GM06990 (cell line): ENCODE measurements around the gene BEAN1.

Experiments
- DNase-seq: peaks from one replicate; pipeline ENCODE4 v3.0.0-alpha.2; 2011; ENCODE audit not compliant: insufficient read length; ENCODE audit errors: extremely low read depth
- H3K27me3 ChIP-seq: replicated peaks from 2 replicates; pipeline ENCODE4 v1.6.0; 2011; ENCODE audit warnings: low read length; ENCODE audit not compliant: control insufficient read depth, insufficient read depth
- H3K36me3 ChIP-seq: 2 replicates; pipeline ENCODE4 v1.5.1; 2011; ENCODE audit warnings: low read length; ENCODE audit not compliant: control insufficient read depth, insufficient read depth
- H3K4me3 ChIP-seq: replicated peaks from 2 replicates; pipeline ENCODE4 v1.5.1; 2011; ENCODE audit warnings: low read depth, mild to moderate bottlenecking, control low read depth, low read length
- CTCF ChIP-seq: IDR thresholded peaks from 2 replicates; pipeline ENCODE4 v1.5.1; 2011; ENCODE audit warnings: low read length, control low read depth, mild to moderate bottlenecking, inconsistent platforms; ENCODE audit not compliant: insufficient read depth, poor library complexity, severe bottlenecking

Gene BEAN1

GRCh38 chr16:66412182-66412581 is 14.9 kb upstream of the BEAN1 start:
- DNase-seq: no peak
- no peaks in the 10 kb centered on the region for H3K36me3 ChIP-seq
- no peaks in the 10 kb centered on the region for H3K27me3 ChIP-seq
- no peak overlapping the region for H3K4me3 ChIP-seq
- TF ChIP-seq CTCF: no peak

- no peak for TF ChIP-seq CTCF
- Histone ChIP-seq H3K27me3 (no peaks in the 10 kb centered on the region), H3K4me3 (no peak overlapping the region), H3K36me3 (no peaks in the 10 kb centered on the region)
- DNase-seq: no peak
These were observed 12.2 kb upstream of the BEAN1 start for GRCh38 chr16:66414891-66415290.

GRCh38 chr16:66416136-66416535 is 11.0 kb upstream of the BEAN1 start:
- H3K36me3 ChIP-seq: no peaks in the 10 kb centered on the region
- no peak for TF ChIP-seq CTCF
- H3K27me3 ChIP-seq: no peaks in the 10 kb centered on the region
- H3K4me3 ChIP-seq: no peak overlapping the region
- no peak for DNase-seq

GRCh38 chr16:66416939-66417700 is 10.0 kb upstream of the BEAN1 start:
- DNase-seq: no peak
- Histone ChIP-seq H3K36me3 (no peaks in the 10 kb centered on the region), H3K4me3 (no peak overlapping the region), H3K27me3 (no peaks in the 10 kb centered on the region)
- TF ChIP-seq CTCF: no peak

GRCh38 chr16:66418165-66418962 is 8.7 kb upstream of the BEAN1 start:
- DNase-seq: no peak
- Histone ChIP-seq H3K27me3 (no peaks in the 10 kb centered on the region), H3K4me3 (no peak overlapping the region), H3K36me3 (no peaks in the 10 kb centered on the region)
- no peak for TF ChIP-seq CTCF
